GM15510 (cell line): ENCODE data around the gene LILRB3.

Experiments used
- POLR2A ChIP-seq: IDR thresholded peaks from 3 replicates; pipeline ENCODE4 v1.6.1; 2011; ENCODE audit warnings: borderline replicate concordance; ENCODE audit not compliant: insufficient read length; ENCODE audit errors: extremely low read depth

LILRB3 gene

GRCh38 chr19:54172471-54173358, 50.1 kb downstream of the LILRB3 start, which contains the start of gene TMC4:
Gene TMC4, minus strand, starts transcription at chr19:54173160. Its CDS starts 43 bp downstream, at chr19:54173117.
- TF ChIP-seq POLR2A = no peak

- TF ChIP-seq POLR2A = no peak
Measured at GRCh38 chr19:54169149-54169740, 53.6 kb downstream of the LILRB3 start.

GRCh38 chr19:54168174-54168917, 54.5 kb downstream of the LILRB3 start:
- no peak for TF ChIP-seq POLR2A
